NCI-H345 (cell line): ENCODE measurements around the gene OPCML.

Experiments used
- DNase-seq: peaks from one replicate; lab custom pipeline; 2025; lab: John Stamatoyannopoulos, UW

The OPCML gene

GRCh38 chr11:133072858-133073582 is 459.3 kb downstream of the OPCML start:
- DNase-seq = no peak

GRCh38 chr11:133072378-133072777 is 459.9 kb downstream of the OPCML start:
- DNase-seq = no peak

GRCh38 chr11:133070791-133071190 is 461.5 kb downstream of the OPCML start:
- DNase-seq = no peak

- DNase-seq = no peak
These were observed 462.1 kb downstream of the OPCML start for GRCh38 chr11:133070021-133070713.

- no peak for DNase-seq
These were observed 466.3 kb downstream of the OPCML start for GRCh38 chr11:133065847-133066485.

- DNase-seq = no peak
These were observed 467.3 kb downstream of the OPCML start for GRCh38 chr11:133064961-133065360.

GRCh38 chr11:133064152-133064877 is 468.0 kb downstream of the OPCML start:
- DNase-seq = peak; percentile 89

- DNase-seq = no peak
These were observed 473.8 kb downstream of the OPCML start for GRCh38 chr11:133058501-133058900.

- DNase-seq = peak; percentile 84
These were observed 479.1 kb downstream of the OPCML start for GRCh38 chr11:133053124-133053776.

- DNase-seq = peak; percentile 88
These were observed 479.8 kb downstream of the OPCML start for GRCh38 chr11:133052537-133052936.

GRCh38 chr11:133049244-133050019 is 482.9 kb downstream of the OPCML start:
- no peak for DNase-seq

- no peak for DNase-seq
These were observed 484.0 kb downstream of the OPCML start for GRCh38 chr11:133048270-133048669.

- DNase-seq = no peak
These were observed 484.6 kb downstream of the OPCML start for GRCh38 chr11:133047771-133048115.

- DNase-seq = no peak
These were observed 485.1 kb downstream of the OPCML start for GRCh38 chr11:133047036-133047770.

- no peak for DNase-seq
These were observed 486.0 kb downstream of the OPCML start for GRCh38 chr11:133046252-133046651.

GRCh38 chr11:133041928-133042882 is 490.1 kb downstream of the OPCML start:
- DNase-seq = peak; percentile 60

- peak; percentile 24 for DNase-seq
These were observed 491.1 kb downstream of the OPCML start for GRCh38 chr11:133041181-133041580.

GRCh38 chr11:133040289-133040900 is 491.9 kb downstream of the OPCML start:
- DNase-seq = peak; percentile 92

GRCh38 chr11:133038850-133039249 is 493.5 kb downstream of the OPCML start:
- DNase-seq = peak; percentile 33
